GM19468 (cell line): ENCODE data around the gene FOXD4.
"Not testable (repeated sequence)": the region's sequence is repeated elsewhere in the genome, so short reads cannot be mapped to it uniquely, and the experiment has no call there.

Experiments
- ATAC-seq: cut with Tn5 transposase; IDR thresholded peaks from one replicate; pipeline ENCODE4 v1.9.1; 2021; ENCODE audit warnings: mild to moderate bottlenecking, moderate library complexity, moderate number of reproducible peaks; ENCODE audit not compliant: unreplicated experiment; ENCODE audit errors: extremely low read depth

The FOXD4 gene

DNA sequence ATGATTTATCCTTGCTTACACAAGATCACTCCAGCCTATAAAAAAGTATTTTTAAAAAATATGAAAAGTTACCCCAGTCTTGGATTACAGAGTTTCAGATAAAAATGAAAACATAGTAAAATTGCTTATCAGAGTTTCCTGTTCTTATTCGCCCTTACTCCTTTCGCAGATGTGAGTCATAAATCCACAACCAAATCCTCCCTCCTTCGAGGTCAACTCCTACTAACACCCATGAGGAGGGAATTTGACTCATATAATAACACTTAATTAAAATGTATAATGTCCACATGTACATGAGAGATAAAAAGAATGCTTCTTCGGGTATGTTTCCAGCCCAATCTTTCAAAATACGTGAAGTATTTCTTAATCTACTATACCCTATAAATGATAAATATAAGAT is 23.9 kb downstream of the FOXD4 start:
- ATAC-seq, result not testable (repeated sequence)

DNA sequence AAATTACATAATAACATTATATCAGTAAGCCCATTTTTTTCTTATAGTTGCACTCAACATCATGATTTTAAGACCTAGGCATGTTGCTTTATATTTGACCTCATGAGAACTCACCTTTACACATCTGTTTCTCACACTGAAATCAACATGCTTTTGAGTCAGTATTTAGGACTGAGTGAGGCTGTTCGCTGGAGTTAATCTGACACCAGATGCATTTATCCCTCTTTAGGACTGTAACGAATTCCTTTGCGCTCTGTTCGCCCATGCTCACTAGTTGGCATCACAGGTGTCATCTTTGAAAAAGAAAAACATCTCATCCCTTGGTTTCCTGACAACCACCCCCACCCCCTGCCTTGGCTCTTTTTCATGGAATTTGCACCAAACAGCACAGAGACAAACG is 24.3 kb downstream of the FOXD4 start:
- ATAC-seq, result not testable (repeated sequence)

DNA sequence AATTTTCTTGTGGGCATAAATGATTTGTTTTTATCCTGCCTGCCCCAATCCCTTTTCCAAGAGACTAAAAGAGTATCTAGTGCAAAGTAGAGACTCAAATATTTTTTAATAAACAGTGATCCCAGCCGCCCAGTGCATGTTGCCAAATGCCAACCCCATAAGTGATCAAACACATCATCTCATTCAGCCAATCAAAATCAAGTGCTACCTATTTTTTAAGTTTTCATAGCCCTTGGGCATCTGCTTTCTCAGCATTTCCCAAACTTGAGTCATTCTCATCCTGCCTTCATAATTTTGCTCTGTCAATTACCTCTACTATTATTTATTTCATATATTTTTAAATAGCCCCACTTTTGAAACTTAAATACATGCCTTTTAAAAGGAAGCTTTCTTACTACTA is 27.4 kb downstream of the FOXD4 start:
- not testable (repeated sequence) for ATAC-seq

DNA sequence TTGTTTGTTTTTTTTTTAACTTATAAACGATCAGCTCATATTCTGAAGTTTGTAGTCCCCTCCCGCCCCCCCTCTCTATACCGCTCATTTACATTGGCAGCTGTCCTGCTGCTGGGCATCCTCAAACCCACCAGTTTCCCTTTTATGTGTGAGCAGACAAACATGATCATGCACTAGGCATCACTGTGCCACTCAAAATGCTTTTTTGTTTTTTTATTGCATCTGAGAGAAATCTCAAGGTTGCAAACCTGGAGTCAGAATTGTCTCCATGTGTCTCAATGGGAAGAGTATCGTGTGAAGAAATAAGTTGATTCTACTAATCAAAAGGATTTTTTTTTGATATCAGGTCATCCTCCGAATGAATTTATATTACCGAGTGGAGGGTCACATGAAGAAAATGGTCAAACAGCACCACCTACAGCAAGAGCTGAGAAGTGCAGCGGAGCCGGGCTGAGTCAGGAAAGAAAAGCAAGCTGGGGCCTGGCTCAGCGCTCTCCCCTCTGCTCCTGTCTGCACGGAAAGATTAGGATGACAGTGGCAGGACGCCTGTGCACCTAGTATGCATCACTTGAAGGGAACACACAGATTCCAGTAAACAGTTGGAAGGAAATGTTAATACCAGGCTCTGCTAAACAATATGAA is 29.7 kb downstream of the FOXD4 start:
- peak; percentile 48 for ATAC-seq

DNA sequence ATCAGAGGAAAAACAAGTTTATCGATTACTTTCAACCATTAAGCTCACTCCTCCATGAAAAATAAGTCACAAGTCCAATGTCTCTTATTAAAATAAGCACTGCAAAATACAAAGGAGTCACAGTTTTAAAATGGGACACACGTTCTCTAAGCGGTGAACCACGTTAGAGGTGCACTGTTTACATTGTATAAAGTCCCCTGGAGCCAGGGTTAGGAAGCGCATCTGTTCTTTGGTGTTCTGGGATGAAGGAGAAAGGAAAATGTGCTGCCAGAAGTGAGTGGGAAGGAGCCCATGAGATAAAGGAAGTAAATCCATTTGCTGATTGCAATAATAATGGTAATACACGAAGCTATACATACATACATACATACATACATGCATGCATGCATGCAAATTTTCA is 30.4 kb downstream of the FOXD4 start:
- ATAC-seq, result not testable (repeated sequence)

DNA sequence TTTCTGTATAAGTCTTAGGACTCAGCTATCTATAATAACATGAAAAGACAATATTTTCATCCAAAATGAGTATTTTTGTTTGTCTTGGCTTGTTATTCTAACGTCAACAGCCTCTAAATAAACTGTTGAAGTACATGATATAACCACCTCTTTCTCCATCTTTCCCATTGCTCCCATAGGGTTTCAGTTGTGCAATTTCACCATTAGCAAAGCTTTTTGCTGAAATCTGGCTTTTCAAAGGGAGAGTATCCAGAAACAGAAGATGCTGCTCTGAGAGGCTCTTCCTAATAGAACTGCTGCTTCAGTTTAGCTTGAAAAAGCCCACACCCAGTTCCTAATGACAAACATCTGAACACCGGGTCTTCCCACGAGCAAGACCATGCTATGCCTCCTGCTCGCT is 31.1 kb downstream of the FOXD4 start:
- not testable (repeated sequence) for ATAC-seq

DNA sequence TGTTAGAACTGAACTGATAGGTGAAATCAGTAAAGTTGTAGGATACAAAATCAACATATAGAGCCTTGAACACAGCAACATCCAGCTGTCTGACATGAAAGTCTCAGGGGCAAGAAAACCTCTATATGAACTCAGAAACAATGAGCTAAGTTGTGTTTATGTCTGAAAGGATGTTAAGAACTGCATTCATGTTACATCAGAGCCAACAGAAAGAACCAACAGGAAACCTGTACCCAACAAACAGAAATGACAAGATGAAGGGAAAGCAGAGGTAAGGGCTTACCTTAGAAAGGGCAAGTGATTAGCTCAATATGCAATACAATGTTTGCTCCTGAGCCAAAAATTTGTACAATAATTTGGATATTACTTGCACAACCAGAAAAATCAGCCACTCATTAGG is 31.5 kb downstream of the FOXD4 start:
- ATAC-seq, result not testable (repeated sequence)

DNA sequence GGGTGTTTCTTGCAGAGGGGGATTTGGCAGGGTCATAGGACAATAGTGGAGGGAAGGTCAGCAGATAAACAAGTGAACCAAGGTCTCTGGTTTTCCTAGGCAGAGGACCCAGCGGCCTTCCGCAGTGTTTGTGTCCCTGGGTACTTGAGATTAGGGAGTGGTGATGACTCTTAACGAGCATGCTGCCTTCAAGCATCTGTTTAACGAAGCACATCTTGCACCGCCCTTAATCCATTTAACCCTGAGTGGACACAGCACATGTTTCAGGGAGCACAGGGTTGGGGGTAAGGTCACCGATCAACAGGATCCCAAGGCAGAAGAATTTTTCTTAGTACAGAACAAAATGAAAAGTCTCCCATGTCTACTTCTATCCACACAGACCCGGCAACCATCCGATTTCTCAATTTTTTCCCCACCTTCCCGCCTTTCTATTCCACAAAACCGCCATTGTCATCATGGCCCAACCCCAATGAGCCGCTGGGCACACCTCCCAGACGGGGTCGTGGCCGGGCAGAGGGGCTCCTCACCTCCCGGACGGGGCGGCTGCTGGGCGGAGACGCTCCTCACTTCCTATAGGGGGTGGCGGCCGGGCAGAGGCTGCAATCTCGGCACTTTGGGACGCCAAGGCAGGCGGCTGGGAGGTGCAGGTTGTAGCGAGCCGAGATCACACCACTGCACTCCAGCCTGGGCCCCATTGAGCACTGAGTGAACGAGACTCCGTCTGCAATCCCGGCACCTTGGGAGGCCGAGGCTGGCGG is 35.1 kb downstream of the FOXD4 start:
- not testable (repeated sequence) for ATAC-seq

DNA sequence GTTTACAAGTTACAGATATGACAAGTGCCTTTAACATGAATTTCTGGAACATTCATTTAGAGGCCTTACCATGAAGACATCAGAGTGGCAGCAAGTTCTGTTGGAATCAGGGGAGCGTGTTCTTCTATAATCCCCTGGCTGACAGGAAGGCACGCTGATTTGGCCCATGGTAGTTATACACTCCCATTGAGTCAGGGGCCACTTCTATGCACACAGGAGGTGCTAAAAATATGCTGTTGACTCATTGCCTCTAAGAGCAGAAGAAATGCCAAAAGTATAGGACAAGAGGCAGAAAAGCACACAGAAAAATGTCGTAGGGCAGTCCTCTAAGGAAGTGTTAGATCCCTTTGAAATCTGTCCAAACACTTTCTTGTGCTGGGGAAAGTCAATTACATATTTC is 39.9 kb downstream of the FOXD4 start:
- not testable (repeated sequence) for ATAC-seq

DNA sequence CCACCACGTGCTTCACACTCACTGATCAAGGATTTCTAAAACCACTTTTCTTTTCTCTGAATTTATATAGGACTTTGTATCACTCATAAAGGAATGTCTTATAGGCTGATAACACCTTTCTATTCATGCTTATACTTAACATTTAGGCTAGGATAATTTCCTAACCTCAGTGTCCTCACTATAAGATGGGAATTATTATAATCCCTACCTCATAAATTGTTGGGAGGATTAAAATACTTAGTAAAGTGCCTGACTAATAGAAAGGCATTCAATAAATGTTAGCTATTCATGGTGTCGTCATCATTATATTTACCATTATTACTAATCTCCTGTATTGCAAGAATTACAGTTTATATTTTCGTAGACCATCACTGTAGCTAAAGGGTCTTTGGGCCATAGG is 41.8 kb downstream of the FOXD4 start:
- ATAC-seq, result not testable (repeated sequence)

DNA sequence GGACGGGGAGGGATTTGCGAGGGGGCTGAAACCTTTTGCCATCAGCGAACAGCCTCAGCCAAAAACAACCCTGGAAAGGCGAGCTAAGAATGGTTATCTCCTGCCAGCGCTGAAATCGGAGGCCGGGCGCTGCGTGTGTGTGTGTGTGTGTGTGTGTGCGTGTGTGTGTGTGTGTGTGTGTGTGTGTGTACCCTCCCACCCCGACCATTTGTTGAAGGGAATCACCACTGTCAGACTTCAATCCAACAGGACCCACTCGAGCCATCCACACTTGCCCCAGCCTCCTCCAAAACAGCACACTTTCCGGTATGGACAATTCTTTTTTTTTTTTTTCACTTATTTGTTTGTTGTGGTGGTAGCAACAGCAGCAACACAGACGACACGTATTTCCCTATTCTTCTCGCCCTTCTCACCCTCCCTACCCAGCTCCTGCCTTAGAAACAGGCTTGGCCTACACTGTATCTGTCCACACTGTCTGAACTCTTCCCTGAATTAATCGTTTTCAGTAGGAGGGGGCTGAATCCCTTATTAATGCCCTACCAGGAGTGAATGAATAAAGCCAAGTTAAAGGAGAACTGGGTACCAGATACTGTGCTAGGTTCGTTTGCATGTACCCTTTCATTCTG is 44.2 kb downstream of the FOXD4 start:
- ATAC-seq, result not testable (repeated sequence)

DNA sequence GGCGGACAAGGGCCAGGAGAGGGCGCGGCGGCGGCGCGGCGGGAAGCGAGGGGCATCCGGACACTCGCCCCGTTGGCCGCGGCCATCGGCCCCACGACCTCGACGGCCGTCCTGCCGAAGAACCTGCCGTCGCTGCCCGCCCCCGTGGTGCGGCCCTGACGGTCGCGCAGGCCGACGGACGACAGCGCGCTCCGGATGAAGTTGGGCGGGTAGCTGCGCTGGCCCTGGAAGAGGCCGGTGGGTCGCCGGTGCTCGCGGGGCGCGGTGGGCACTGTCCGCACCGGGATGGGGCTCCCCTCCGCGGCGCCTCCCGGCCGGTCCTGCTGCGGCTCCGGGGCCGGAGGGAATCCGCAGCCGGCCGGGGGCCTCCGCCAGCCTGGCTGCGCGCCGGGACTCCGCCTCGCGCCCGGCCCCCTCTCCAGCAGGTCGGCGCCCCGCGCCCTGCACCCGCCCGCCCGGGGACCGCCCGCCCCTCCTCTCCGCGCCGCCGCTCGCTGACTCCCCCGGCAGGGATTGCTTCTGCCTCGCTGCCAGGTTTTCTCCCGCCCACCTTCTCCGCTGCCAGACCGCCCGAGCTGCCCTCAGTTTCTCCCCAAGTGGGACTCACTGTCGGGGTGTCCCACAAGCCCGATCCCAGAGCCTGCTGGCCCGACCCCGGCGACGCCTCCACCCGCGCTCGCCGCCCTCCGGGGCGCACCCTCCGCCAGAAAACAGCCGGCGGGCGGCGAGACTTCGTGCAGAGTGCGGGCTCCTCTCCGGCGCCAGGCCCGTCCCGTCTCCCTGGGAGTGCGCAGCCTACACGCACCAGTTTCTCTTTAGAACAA is 44.9 kb downstream of the FOXD4 start:
- not testable (repeated sequence) for ATAC-seq
